Amygdala (tissue), 56 donors: ENCODE data around the gene C21orf91.

ENCODE experiments used
- DNase-seq, 56 donors: peaks; one replicate each; lab custom pipeline; 2025; lab: John Stamatoyannopoulos, UW

The C21orf91 gene

GRCh38 chr21:17819114-17819876 lies at the start of gene C21orf91:
Gene C21orf91 (minus strand): TSS chr21:17819356. CDS start chr21:17818318, 1,038 bp downstream.
- peak; percentile 47 to 93 (median 83) for DNase-seq

DNA sequence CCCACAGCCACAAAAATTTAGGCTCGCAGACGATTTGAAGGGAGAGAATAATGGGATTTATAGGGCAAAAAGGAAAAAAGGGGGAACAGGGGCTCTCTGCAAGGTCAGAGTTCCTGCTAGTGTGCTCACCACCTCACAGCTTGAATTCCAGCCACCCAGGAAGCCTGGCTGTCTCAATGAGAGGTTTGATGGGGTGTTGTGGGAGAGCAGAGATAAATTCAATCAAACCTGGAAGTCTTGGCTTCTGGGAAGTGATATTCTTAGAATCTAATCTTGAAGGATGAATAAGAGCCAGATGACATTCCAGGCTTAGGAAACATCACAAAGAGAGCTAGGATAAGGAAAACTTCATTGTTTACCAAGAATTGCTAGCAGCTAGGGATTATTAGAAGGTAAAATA lies 47.4 kb upstream of the C21orf91 start:
- no peak for DNase-seq

GRCh38 chr21:17859661-17860060 lies 40.5 kb upstream of the C21orf91 start:
- DNase-seq = peak in 4 of 56 donors; percentile 4 to 32 (median 4)

DNA sequence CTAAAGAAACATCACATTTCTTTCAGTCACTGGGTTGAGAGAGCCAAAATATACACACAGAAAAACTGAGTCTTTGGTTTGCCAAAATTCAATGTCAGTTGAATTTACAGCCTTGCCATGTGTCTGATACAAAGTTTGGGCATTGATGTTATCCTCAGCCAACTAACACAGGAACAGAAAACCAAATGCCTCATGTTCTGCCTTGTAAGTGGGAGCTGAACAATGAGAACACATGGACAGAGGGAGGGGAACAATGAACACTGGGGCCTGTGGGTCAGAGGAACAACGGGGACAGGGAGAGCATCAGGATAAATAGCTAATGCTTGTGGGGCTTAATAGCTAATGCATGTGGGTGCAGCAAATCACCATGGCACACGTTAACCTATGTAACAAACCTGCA lies 39.6 kb upstream of the C21orf91 start:
- peak in 41 of 56 donors; percentile 4 to 77 (median 34) for DNase-seq

DNA sequence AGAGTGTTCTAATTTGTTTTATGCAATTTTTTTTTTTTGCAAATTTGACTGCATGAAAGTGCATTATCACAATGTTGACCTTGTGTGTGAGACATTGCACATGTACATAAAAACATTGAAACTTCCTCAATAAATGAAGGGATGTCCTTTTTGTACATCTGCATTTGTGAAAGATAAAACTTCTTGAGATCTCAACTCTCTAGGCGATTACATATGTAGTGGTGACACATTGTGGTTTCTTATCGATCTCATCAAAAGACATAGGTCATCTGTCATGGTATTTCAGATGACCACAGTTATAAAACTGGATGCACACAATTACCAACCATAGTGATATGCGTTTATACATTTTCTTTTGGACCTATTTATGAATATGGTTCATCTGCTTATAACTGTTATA lies 35.6 kb upstream of the C21orf91 start:
- no peak for DNase-seq

DNA sequence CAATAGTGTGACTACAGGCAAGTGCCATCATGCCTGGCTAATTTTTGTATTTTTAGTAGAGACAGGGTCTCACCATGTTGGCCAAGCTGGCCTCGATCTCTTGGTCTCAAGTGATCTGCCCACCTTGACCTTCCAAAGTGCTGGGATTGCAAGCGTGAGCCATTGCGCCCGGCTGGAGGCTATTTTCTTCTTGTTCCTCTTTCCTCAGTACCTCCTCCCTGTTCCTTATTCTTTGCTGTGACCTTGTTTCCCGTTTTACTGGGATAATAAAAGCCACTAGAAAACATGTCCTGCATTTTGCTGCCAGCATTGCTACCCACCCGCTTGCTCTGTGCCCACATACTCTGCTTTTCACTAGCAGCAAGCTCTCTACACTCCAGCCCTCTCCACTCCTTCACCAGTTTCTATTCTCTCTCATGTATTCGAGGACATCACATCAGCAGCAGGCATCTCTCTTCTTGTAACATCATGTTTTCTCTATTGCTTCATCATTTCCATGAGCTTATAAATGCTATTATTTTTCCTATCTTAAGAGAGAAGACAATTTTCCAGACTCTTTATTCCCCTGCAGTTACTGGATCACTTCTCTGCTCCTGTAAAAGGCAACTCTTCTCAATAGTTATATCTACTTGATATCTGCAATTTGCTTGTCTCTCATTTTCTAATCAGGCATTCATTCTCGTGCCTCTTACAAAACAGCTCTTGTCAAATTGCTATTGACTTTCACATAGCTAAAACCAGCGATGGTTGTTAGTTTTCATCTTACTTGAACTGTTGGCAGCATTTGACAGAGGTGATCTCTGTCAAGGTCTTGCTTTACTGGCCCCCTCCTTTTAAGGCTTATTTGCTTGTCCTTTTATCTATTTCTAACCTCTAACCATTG lies 34.5 kb upstream of the C21orf91 start:
- peak in 4 of 56 donors; percentile 2 to 28 (median 12) for DNase-seq

DNA sequence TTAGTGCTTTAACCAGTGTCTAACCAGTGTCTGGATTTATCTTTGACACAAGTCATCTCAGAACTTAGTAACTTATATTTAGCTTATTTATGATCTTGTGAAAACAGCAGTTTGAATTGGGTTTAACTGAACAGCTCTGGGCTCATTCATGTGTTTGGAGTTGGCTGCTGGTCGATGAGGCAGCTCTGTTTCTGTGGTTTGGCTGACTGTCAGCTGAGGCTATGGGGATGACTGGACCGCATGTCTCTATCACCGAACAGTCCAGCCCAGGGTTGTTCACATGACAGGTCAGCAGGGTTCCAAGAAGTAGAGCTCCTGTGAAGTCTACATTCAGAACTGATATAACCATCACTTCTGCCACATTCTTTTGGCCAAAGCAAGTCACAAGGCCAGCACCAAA lies 29.1 kb upstream of the C21orf91 start:
- DNase-seq = peak in 13 of 56 donors; percentile 5 to 56 (median 17)

DNA sequence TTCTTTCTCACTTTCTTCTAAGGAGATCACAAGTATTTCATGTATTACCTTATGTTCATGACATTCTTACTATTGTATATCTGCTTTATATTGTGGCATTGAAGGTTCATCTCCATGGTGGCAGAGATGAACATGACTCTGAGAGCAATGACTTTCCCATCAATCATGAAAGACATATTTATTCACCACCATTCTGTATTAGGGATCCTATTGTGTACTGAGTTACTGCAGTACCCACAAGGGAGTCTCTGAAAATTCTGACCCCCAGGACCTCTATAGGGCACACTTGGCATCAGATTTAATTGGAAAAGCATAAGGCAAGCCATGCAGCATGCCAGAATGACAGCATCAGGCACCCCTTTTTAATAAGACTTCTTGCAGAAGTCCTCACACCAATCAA lies 21.9 kb upstream of the C21orf91 start:
- no peak for DNase-seq

DNA sequence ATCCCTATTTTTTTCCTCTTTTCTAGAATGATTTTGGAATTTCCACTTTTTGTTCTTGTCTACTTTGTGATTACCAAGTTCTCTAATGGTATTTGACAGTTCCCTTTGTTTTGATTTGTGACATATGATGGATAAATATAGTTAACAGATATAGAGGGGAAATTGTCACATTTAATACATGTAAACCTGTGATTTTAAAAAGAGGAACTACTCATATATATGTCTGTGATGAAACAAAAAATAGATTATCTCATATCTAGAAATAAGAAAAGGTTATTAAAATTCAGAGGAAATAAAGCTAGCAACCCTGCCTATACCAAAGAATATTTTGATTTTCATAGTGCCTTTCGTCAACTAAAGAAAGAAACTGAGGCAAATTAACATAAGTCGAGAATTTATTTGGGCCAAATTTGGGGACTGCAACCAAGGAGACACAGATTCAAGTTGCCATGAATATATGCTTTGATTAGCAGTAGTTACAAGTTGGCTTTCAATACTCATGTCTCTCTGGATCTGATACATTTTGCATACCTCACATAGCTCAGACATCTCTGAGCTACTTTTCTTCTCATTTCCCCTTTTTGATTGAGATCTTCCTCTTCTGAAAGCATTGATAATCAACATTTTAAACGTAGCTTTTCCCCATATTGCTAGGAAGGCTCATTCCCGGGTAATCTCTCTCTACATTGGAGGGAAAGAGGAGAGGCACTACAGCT lies 15.6 kb upstream of the C21orf91 start:
- DNase-seq = no peak

DNA sequence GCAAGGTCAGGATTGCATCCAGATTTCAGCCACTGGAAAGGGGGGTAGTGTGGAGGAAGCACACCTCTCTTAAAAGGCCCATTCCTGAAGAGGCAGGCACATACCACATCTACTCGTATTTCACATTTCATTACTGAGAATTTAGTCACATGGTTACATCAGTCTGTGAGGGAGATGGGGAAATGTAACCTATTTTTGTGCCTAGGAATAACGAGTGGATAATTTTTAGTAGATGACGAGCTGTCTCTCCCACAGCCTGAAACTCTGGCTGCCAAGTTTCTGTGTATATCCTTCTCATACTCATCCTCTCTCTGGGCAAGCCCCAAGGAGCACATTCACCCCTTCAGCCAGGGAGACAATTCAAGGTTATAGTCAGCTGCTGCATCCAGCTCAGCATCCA lies 10.3 kb upstream of the C21orf91 start:
- DNase-seq = no peak

DNA sequence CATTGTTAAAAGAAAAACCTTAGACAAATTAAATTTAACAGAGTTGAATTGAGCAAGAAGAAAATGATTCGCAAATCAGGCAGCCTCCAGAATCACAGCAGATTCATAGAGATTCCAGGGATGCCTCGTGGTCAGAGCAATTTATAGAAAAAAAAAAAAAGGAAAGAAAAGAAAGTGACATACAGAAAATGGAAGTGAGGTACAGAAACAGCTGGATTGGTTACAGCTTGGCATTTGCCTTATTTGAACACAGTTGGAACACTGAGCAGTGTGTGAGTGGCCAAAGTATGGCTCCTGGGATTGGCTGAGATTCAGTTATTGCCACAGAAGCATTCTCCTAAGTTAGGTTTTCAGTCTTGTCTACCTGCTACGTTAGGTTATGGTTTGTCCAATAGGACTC lies 9.1 kb upstream of the C21orf91 start:
- DNase-seq = no peak

- DNase-seq = no peak
Observed at GRCh38 chr21:17823846-17824245, 4.7 kb upstream of the C21orf91 start.

DNA sequence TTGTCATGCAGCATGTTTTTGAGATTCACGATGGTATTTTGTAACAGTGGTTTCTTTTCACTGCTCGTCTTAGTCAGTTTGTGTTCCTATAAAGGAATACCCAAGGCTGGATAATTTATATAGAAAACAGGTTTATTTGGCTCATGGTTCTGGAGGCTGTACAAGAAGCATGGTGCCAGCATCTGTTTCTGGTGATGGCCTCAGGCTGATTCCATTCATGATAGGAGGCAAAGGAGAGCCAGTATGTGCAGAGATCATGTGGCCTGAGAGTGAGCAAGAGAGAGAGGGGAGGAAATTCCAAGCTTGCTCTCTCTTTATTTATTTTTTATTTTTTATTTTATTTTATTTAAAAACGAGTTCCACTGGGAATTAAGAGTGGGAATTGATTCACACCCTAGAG lies 2.0 kb upstream of the C21orf91 start:
- no peak for DNase-seq

DNA sequence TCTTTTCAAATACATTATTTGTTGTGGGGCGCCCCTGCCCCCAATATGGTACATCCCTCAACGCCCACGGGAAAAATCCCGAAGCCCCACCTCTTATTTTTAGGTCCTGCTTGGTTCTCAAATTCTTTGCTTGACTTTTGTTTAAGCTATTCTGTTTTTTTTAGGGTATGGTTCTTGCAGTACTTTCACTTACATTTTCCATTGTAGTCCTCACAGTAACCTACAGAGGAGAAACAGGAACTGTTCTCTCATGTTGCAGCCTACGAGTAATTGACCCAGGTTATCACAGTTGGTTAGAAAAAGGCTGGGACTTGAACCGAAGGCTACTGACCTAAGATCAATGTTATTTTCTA lies 697 bp upstream of the C21orf91 start:
- DNase-seq = peak in 9 of 56 donors; percentile 31 to 83 (median 60)

- peak in 29 of 56 donors; percentile 8 to 60 (median 32) for DNase-seq
Observed at GRCh38 chr21:17818186-17819113, 706 bp downstream of the C21orf91 start.

GRCh38 chr21:17813353-17813752 lies 5.8 kb downstream of the C21orf91 start:
- no peak for DNase-seq

DNA sequence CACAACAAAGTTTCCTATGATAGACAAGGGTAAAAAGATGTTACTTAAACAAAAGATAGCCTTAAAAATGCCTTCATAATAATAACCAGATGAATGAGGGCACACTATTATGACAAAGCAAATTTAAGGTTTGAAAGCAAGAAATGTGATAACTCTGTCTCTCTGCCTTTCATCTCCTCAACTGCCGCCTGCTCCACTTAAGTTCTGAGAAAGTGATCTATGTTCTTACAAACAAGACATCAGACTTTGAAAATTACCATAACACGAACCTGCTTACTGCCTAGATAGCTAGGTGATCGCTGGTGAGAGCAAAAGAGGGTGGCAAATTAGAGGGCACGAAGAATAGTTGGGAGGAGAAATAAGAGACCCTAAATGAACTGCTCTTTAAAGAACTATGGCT lies 13.2 kb downstream of the C21orf91 start:
- no peak for DNase-seq

- no peak for DNase-seq
Observed at GRCh38 chr21:17803536-17803935, 15.6 kb downstream of the C21orf91 start.

GRCh38 chr21:17802572-17802971 lies 16.6 kb downstream of the C21orf91 start:
- no peak for DNase-seq
